Stimulated activated CD4-positive, alpha-beta T cell treated with anti-CD3 and anti-CD28 coated beads, TNF-alpha, amount 100 ng/mL, for 24 hours (primary cell): ENCODE results near the gene CAND2.

Experiments
- DNase-seq, 3 experiments: peaks; one replicate each; pipeline ENCODE4 v3.0.0-alpha.2; 2020; ENCODE audit warnings: low read depth in 3 of 3

Gene CAND2

GRCh38 chr3:12807066-12807465 is 10.6 kb downstream of the CAND2 start:
- no peak for DNase-seq

- DNase-seq = no peak
These were observed 11.3 kb downstream of the CAND2 start for GRCh38 chr3:12807601-12808359.

GRCh38 chr3:12808587-12808986 is 12.1 kb downstream of the CAND2 start:
- no peak for DNase-seq

GRCh38 chr3:12809001-12809400 is 12.5 kb downstream of the CAND2 start:
- no peak for DNase-seq

- DNase-seq = no peak
These were observed 13.0 kb downstream of the CAND2 start for GRCh38 chr3:12809435-12809834.

- DNase-seq = peak; percentile 87 to 92 (median 89)
These were observed 13.7 kb downstream of the CAND2 start for GRCh38 chr3:12810013-12810780.

- no peak for DNase-seq
These were observed 14.5 kb downstream of the CAND2 start for GRCh38 chr3:12810961-12811360.

- DNase-seq = no peak
These were observed 16.3 kb downstream of the CAND2 start for GRCh38 chr3:12812812-12813211.

- no peak for DNase-seq
These were observed 17.5 kb downstream of the CAND2 start for GRCh38 chr3:12813967-12814366.

- no peak for DNase-seq
These were observed 18.6 kb downstream of the CAND2 start for GRCh38 chr3:12815078-12815477.

GRCh38 chr3:12815719-12816118 is 19.2 kb downstream of the CAND2 start:
- DNase-seq = no peak

GRCh38 chr3:12816521-12817342 is 20.3 kb downstream of the CAND2 start:
- no peak for DNase-seq

- no peak for DNase-seq
These were observed 20.8 kb downstream of the CAND2 start for GRCh38 chr3:12817343-12817710.

- DNase-seq = no peak
These were observed 21.8 kb downstream of the CAND2 start for GRCh38 chr3:12818273-12818672.

- no peak for DNase-seq
These were observed 22.3 kb downstream of the CAND2 start for GRCh38 chr3:12818773-12819172.

GRCh38 chr3:12822725-12823373 is 26.4 kb downstream of the CAND2 start:
- no peak for DNase-seq

GRCh38 chr3:12824299-12824698 is 27.8 kb downstream of the CAND2 start:
- no peak for DNase-seq

GRCh38 chr3:12825156-12825555 is 28.7 kb downstream of the CAND2 start:
- no peak for DNase-seq

- no peak for DNase-seq
These were observed 32.3 kb downstream of the CAND2 start for GRCh38 chr3:12828751-12829150.

- DNase-seq = no peak
These were observed 32.9 kb downstream of the CAND2 start for GRCh38 chr3:12829404-12829803.

- DNase-seq = no peak
These were observed 33.7 kb downstream of the CAND2 start for GRCh38 chr3:12829886-12830784.
